Ectodermal cell (in vitro differentiated cells): ENCODE data around the gene ID3.
A peak's percentile ranks its signal among the peaks of the same experiment; 100 is the strongest.

Source experiments
- H3K27ac ChIP-seq: 2 replicates; pipeline ENCODE4 v1.7.0; 2013; ENCODE audit warnings: mild to moderate bottlenecking, low read depth, low read length; ENCODE audit not compliant: insufficient read depth, poor library complexity, severe bottlenecking
- H3K27me3 ChIP-seq: 2 replicates; pipeline ENCODE4 v1.7.0; 2013; ENCODE audit warnings: mild to moderate bottlenecking, low read length; ENCODE audit not compliant: insufficient read depth, control insufficient read depth, poor library complexity, severe bottlenecking
- H3K36me3 ChIP-seq: one replicate; pipeline ENCODE4 v1.7.0; 2013; ENCODE audit warnings: low read length; ENCODE audit not compliant: control insufficient read depth, insufficient read depth
- H3K4me1 ChIP-seq: one replicate; pipeline ENCODE4 v1.7.0; 2013; ENCODE audit warnings: low read length; ENCODE audit not compliant: control insufficient read depth, insufficient read depth
- H3K4me3 ChIP-seq: 2 replicates; pipeline ENCODE4 v1.7.0; 2013; ENCODE audit warnings: low read depth, low read length, control low read depth; ENCODE audit not compliant: insufficient read depth
- H3K9me3 ChIP-seq: 2 replicates; pipeline ENCODE4 v1.7.0; 2013; ENCODE audit warnings: mild to moderate bottlenecking, low read length, moderate library complexity; ENCODE audit not compliant: control insufficient read depth
- WGBS, 2 experiments: methylation state at CpG; one replicate each; pipeline ENCODE4 v1.1.7; 2013; ENCODE audit warnings: missing lambda C conversion rate in 2 of 2; 5-methylcytosine and 5-hydroxymethylcytosine counted together

Gene ID3

GRCh38 chr1:23533246-23534023 lies 25.9 kb downstream of the ID3 start:
- Histone ChIP-seq H3K4me3 (no peak overlapping the region), H3K36me3 (no peaks in the 10 kb centered on the region), H3K27me3 (peaks cover 33% of the 10 kb centered on the region), H3K4me1 (peaks cover 26% of the 10 kb centered on the region), H3K9me3 (no peaks in the 10 kb centered on the region), H3K27ac (no peak overlapping the region)
- WGBS, 2 experiments = 91 to 98% methylated on average over 5 to 6 of the region's 6 CpGs

GRCh38 chr1:23531562-23532094 lies 27.7 kb downstream of the ID3 start:
- 20 to 22% methylated on average over 5 of the region's 5 CpGs for WGBS, 2 experiments
- H3K4me3 ChIP-seq = peak overlapping the region; percentile 8
- H3K27me3 ChIP-seq = peaks cover 33% of the 10 kb centered on the region
- H3K27ac ChIP-seq = peak overlapping the region; percentile 39
- H3K9me3 ChIP-seq = no peaks in the 10 kb centered on the region
- H3K4me1 ChIP-seq = peaks cover 26% of the 10 kb centered on the region
- no peaks in the 10 kb centered on the region for H3K36me3 ChIP-seq

GRCh38 chr1:23530747-23531561 lies 28.3 kb downstream of the ID3 start, which contains the start of gene E2F2:
TSS of gene E2F2 (minus strand) at chr1:23531233. CDS start at chr1:23530793, 440 bp downstream.
- H3K27ac ChIP-seq = peak within 1 kb of the TSS; percentile 39
- peak within 1 kb of the TSS; percentile 65 for H3K4me3 ChIP-seq
- no peaks in the 10 kb centered on the region for H3K36me3 ChIP-seq
- H3K27me3 ChIP-seq = peaks cover 33% of the 10 kb centered on the region
- no peaks in the 10 kb centered on the region for H3K9me3 ChIP-seq
- 1% methylated on average over 84 of the region's 85 CpGs for WGBS, 2 experiments
- peaks cover 31% of the 10 kb centered on the region for H3K4me1 ChIP-seq

GRCh38 chr1:23530087-23530746 lies 29.1 kb downstream of the ID3 start:
- H3K9me3 ChIP-seq = no peaks in the 10 kb centered on the region

GRCh38 chr1:23529146-23530086 lies 29.9 kb downstream of the ID3 start:
- Histone ChIP-seq H3K27me3 (peaks cover 33% of the 10 kb centered on the region), H3K4me1 (peaks cover 47% of the 10 kb centered on the region), H3K4me3 (peak overlapping the region; percentile 65), H3K9me3 (no peaks in the 10 kb centered on the region), H3K36me3 (no peaks in the 10 kb centered on the region), H3K27ac (no peak overlapping the region)
- 75 to 79% methylated on average over 8 of the region's 8 CpGs for WGBS, 2 experiments

More at GRCh38 chr1:23530087-23530746, 29.1 kb downstream of the ID3 start:
- Histone ChIP-seq H3K4me3 (peak overlapping the region; percentile 65), H3K27ac (no peak overlapping the region), H3K27me3 (peaks cover 33% of the 10 kb centered on the region), H3K4me1 (peaks cover 38% of the 10 kb centered on the region), H3K36me3 (no peaks in the 10 kb centered on the region)
- WGBS, 2 experiments = 18 to 21% methylated on average over 22 of the region's 22 CpGs

- Histone ChIP-seq H3K27ac (no peak overlapping the region), H3K4me3 (no peak overlapping the region), H3K36me3 (no peaks in the 10 kb centered on the region), H3K4me1 (peaks cover 47% of the 10 kb centered on the region), H3K9me3 (no peaks in the 10 kb centered on the region), H3K27me3 (peaks cover 32% of the 10 kb centered on the region)
- 74 to 75% methylated on average over 9 of the region's 9 CpGs for WGBS, 2 experiments
These were observed 30.9 kb downstream of the ID3 start for GRCh38 chr1:23528250-23528978.

- Histone ChIP-seq H3K4me1 (peaks cover 47% of the 10 kb centered on the region), H3K27ac (no peak overlapping the region), H3K36me3 (no peaks in the 10 kb centered on the region), H3K27me3 (peaks cover 26% of the 10 kb centered on the region), H3K9me3 (no peaks in the 10 kb centered on the region), H3K4me3 (no peak overlapping the region)
- 95 to 96% methylated on average over 6 of the region's 6 CpGs for WGBS, 2 experiments
These were observed 31.4 kb downstream of the ID3 start for GRCh38 chr1:23527900-23528249.

GRCh38 chr1:23527366-23527765 lies 31.9 kb downstream of the ID3 start:
- peaks cover 46% of the 10 kb centered on the region for H3K4me1 ChIP-seq
- no peaks in the 10 kb centered on the region for H3K36me3 ChIP-seq
- no peak overlapping the region for H3K27ac ChIP-seq
- H3K4me3 ChIP-seq = no peak overlapping the region
- peaks cover 23% of the 10 kb centered on the region for H3K27me3 ChIP-seq
- no peaks in the 10 kb centered on the region for H3K9me3 ChIP-seq
- 95 to 98% methylated on average over 7 of the region's 7 CpGs for WGBS, 2 experiments
